HCT116 (cell line): ENCODE results near the gene THAP10.

Experiments
- CEBPB ChIP-seq: IDR thresholded peaks from 2 replicates; pipeline ENCODE4 v1.6.1; 2012; ENCODE audit warnings: low read depth
- CTCF ChIP-seq, 3 experiments: fragments of 200-600 bp in 1 of 3; sonication (generic) in 1 of 3; IDR thresholded peaks in 2 of 3; conservative IDR thresholded peaks in 1 of 3; 2 replicates each; pipeline ENCODE4 v1.5.1; 2012 to 2017; ENCODE audit warnings: low read depth in 2 of 3, low read length in 2 of 3, antibody characterized with exemption in 1 of 3, borderline replicate concordance in 1 of 3, control low read depth in 1 of 3, mild to moderate bottlenecking in 1 of 3, mixed read lengths in 1 of 3, mixed run types in 1 of 3, moderate library complexity in 1 of 3; ENCODE audit not compliant: insufficient read depth in 1 of 3
- EZH2 ChIP-seq: fragments of 200-600 bp; sonication (generic); IDR thresholded peaks from 2 replicates; pipeline ENCODE4 v1.6.1; 2017; ENCODE audit warnings: antibody characterized with exemption, mixed run types
- EZH2phosphoT487 ChIP-seq: fragments of 200-600 bp; IDR thresholded peaks from 2 replicates; pipeline ENCODE4 v1.6.1; 2018; ENCODE audit warnings: antibody characterized with exemption, borderline replicate concordance
- MAX ChIP-seq: IDR thresholded peaks from 2 replicates; pipeline ENCODE4 v1.6.1; 2012
- POLR2A ChIP-seq: IDR thresholded peaks from 2 replicates; pipeline ENCODE4 v1.7.0; 2011; ENCODE audit warnings: borderline replicate concordance; ENCODE audit not compliant: insufficient read depth, insufficient read length; ENCODE audit errors: extremely low read depth
- POLR2AphosphoS5 ChIP-seq: IDR thresholded peaks from 2 replicates; pipeline ENCODE4 v1.6.1; 2011; ENCODE audit warnings: mild to moderate bottlenecking, low read depth, low read length, moderate library complexity
- RAD21 ChIP-seq: IDR thresholded peaks from 2 replicates; pipeline ENCODE4 v1.6.1; 2012; ENCODE audit warnings: low read depth, mild to moderate bottlenecking
- REST ChIP-seq: IDR thresholded peaks from 2 replicates; pipeline ENCODE4 v1.6.1; 2012; ENCODE audit warnings: low read depth
- SIN3A ChIP-seq: IDR thresholded peaks from 2 replicates; pipeline ENCODE4 v1.6.1; 2012; ENCODE audit warnings: low read depth
- SP1 ChIP-seq: IDR thresholded peaks from 2 replicates; pipeline ENCODE4 v1.6.1; 2012; ENCODE audit warnings: low read depth

GRCh38 chr15:70855764-70856163 lies 36.5 kb downstream of the THAP10 start:
- TF ChIP-seq REST (no peak), SIN3A (no peak), CEBPB (no peak), SP1 (no peak), CTCF (IDR thresholded peaks at IDR 0.05 in 2 of 3, conservative IDR thresholded peaks at IDR 0.05 in 1 of 3; ENCODE audit: borderline replicate concordance in 1 of 3, insufficient read depth in 1 of 3, low read depth in 2 of 3, low read length in 2 of 3) (no peak), MAX (no peak), EZH2phosphoT487 (no peak), POLR2A (no peak), RAD21 (no peak), EZH2 (no peak), POLR2AphosphoS5 (no peak)
